Neuronal stem cell (in vitro differentiated cells): ENCODE data around the gene ZNF804A.

Experiments
- DNase-seq: peaks from one replicate; pipeline ENCODE4 v3.0.0-alpha.2; 2013; ENCODE audit warnings: low spot score
- H2AFZ ChIP-seq: one replicate; pipeline ENCODE4 v1.6.1; 2013; ENCODE audit warnings: mild to moderate bottlenecking, low read length, inconsistent platforms
- H2AK5ac ChIP-seq: 2 replicates; pipeline ENCODE4 v1.6.1; 2013; ENCODE audit warnings: low read depth, mild to moderate bottlenecking, inconsistent platforms, low read length, moderate library complexity, mixed read lengths
- H2BK120ac ChIP-seq: 2 replicates; pipeline ENCODE4 v1.6.1; 2013; ENCODE audit warnings: low read depth, mild to moderate bottlenecking, inconsistent platforms, low read length, moderate library complexity, mixed read lengths
- H2BK12ac ChIP-seq: one replicate; pipeline ENCODE4 v1.6.1; 2013; ENCODE audit warnings: low read length, inconsistent platforms
- H2BK15ac ChIP-seq: 2 replicates; pipeline ENCODE4 v1.6.1; 2013; ENCODE audit warnings: mild to moderate bottlenecking, low read length, inconsistent platforms, mixed read lengths
- H2BK5ac ChIP-seq: one replicate; pipeline ENCODE4 v1.6.1; 2013; ENCODE audit warnings: inconsistent platforms, mild to moderate bottlenecking, low read length, moderate library complexity
- H3K14ac ChIP-seq: one replicate; pipeline ENCODE4 v1.6.1; 2013; ENCODE audit warnings: low read length, inconsistent platforms
- H3K18ac ChIP-seq: 2 replicates; pipeline ENCODE4 v1.6.1; 2013; ENCODE audit warnings: low read length, inconsistent platforms
- H3K23ac ChIP-seq: 2 replicates; pipeline ENCODE4 v1.6.1; 2013; ENCODE audit warnings: low read depth, mild to moderate bottlenecking, mixed read lengths, low read length, inconsistent platforms; ENCODE audit not compliant: poor library complexity
- H3K27ac ChIP-seq: replicated peaks from 3 replicates; pipeline ENCODE4 v1.5.1; 2013; ENCODE audit warnings: low read length, inconsistent platforms
- H3K27me3 ChIP-seq, 3 experiments: 2 replicates each; pipeline ENCODE4 v1.6.1; 2013; ENCODE audit warnings: low read length in 3 of 3, mild to moderate bottlenecking in 2 of 3, inconsistent platforms in 1 of 3, low read depth in 1 of 3, mixed read lengths in 1 of 3, moderate library complexity in 1 of 3; ENCODE audit not compliant: control insufficient read depth in 3 of 3, insufficient read depth in 3 of 3
- H3K36me3 ChIP-seq, 2 donors: replicated peaks in 1 of 2; 2 replicates each; pipeline ENCODE4 v1.6.1; 2013; ENCODE audit warnings: low read length in 2 of 2; ENCODE audit not compliant: control insufficient read depth in 2 of 2, insufficient read depth in 2 of 2
- H3K4ac ChIP-seq: 2 replicates; pipeline ENCODE4 v1.6.1; 2013; ENCODE audit warnings: inconsistent platforms, mild to moderate bottlenecking, low read length, moderate library complexity
- H3K4me1 ChIP-seq, 2 donors: 1 replicate in 1 of 2; 2 replicates in 1 of 2; pipeline ENCODE4 v1.6.1; 2013; ENCODE audit warnings: low read length in 2 of 2, low read depth in 1 of 2; ENCODE audit not compliant: control insufficient read depth in 2 of 2, insufficient read depth in 1 of 2
- H3K4me2 ChIP-seq: one replicate; pipeline ENCODE4 v1.6.1; 2013; ENCODE audit warnings: mild to moderate bottlenecking, low read length, inconsistent platforms; ENCODE audit not compliant: insufficient read depth, poor library complexity, severe bottlenecking
- H3K4me3 ChIP-seq, 2 donors: 2 replicates each; pipeline ENCODE4 v1.5.1; 2013; ENCODE audit warnings: low read length in 2 of 2, mild to moderate bottlenecking in 2 of 2, inconsistent platforms in 1 of 2, moderate library complexity in 1 of 2
- H3K79me1 ChIP-seq: one replicate; pipeline ENCODE4 v1.6.1; 2013; ENCODE audit warnings: low read depth, mild to moderate bottlenecking, inconsistent platforms, low read length, moderate library complexity
- H3K9ac ChIP-seq: one replicate; pipeline ENCODE4 v1.6.1; 2013; ENCODE audit warnings: mild to moderate bottlenecking, low read depth, low read length, inconsistent platforms; ENCODE audit not compliant: poor library complexity
- H3K9me3 ChIP-seq, 2 donors: replicated peaks in 1 of 2; 2 replicates each; pipeline versions ENCODE3 to v1.6.1; 2013; ENCODE audit warnings: low read length in 2 of 2, mild to moderate bottlenecking in 2 of 2, inconsistent platforms in 1 of 2, low read depth in 1 of 2, mixed read lengths in 1 of 2, moderate library complexity in 1 of 2; ENCODE audit not compliant: control insufficient read depth in 2 of 2, insufficient read depth in 1 of 2
- H4K8ac ChIP-seq: one replicate; pipeline ENCODE4 v1.6.1; 2013; ENCODE audit warnings: low read depth, mild to moderate bottlenecking, inconsistent platforms, low read length, moderate library complexity
- H4K91ac ChIP-seq: one replicate; pipeline ENCODE4 v1.6.1; 2013; ENCODE audit warnings: low read length, low read depth, mild to moderate bottlenecking, inconsistent platforms; ENCODE audit not compliant: poor library complexity
- WGBS, 2 donors: extraction: QIAGEN DNeasy Blood & Tissue Kit; methylation state at CpG; one replicate each; pipeline ENCODE4 v1.1.7; 2013; ENCODE audit warnings: missing lambda C conversion rate in 2 of 2, mixed read lengths in 1 of 2; ENCODE audit not compliant: insufficient read length in 2 of 2, insufficient replicate concordance in 1 of 2; ENCODE audit errors: extremely low coverage in 2 of 2; 5-methylcytosine and 5-hydroxymethylcytosine counted together

Gene ZNF804A

DNA sequence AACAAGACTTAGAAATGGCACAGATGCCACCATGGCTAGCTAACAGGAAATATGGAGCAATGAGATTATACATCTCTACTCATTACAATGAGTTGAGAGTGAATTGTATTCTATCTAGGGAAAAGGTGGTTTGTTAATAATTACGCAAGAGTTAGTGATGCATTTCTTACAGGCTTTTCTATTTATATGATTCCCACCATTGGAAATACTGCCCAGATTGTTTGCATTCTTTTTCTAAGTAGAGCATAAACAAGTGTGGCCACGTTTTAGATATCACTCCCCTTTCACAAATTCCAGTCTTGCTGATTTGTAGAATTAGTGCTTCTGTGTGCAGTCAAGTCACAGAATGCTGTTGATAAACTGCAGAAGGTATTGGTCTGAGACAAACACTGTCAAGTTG lies 56.6 kb downstream of the ZNF804A start:
- Histone ChIP-seq H3K4me3 (no peak overlapping the region), H4K8ac (no peak overlapping the region), H3K4ac (no peak overlapping the region), H3K9ac (no peak overlapping the region), H3K4me1 (no peaks in the 10 kb centered on the region), H4K91ac (no peak overlapping the region), H2AFZ (no peak overlapping the region), H2BK5ac (no peak overlapping the region), H2BK15ac (no peak overlapping the region), H3K18ac (no peak overlapping the region), H3K27ac (no peak overlapping the region), H3K4me2 (no peak overlapping the region), H2BK12ac (no peak overlapping the region), H2AK5ac (no peak overlapping the region), H3K9me3 (no peaks in the 10 kb centered on the region), H3K79me1 (no peaks in the 10 kb centered on the region), H3K27me3 (no peaks in the 10 kb centered on the region), H3K36me3 (no peaks in the 10 kb centered on the region), H3K14ac (no peak overlapping the region), H2BK120ac (no peak overlapping the region), H3K23ac (no peak overlapping the region)
- no CpG with 5 or more reads among the region's 2 CpGs for WGBS, 2 donors
- DNase-seq = no peak

DNA sequence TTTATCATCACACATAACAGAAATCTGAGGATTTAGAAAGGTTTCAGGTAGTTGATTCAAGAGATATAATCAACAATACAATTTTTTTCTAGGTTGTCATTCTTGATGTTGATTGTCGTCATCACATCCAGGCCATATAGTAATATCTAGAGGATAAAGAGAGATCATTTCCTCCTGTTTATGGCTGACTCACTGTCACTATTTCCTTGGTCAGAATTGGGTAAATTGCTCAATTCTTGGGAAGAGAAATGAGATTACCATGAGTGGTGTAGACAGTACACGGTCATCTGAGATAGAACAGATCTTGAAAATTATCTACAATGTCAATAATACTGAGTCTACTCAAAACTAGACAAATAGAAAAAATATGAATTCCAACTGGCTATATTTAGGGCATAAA lies 78.8 kb downstream of the ZNF804A start:
- no peak overlapping the region for H3K4me3 ChIP-seq
- H3K9me3 ChIP-seq = peaks cover 2 to 3% of the 10 kb centered on the region in 2 donors
- no peaks in the 10 kb centered on the region for H3K4me1 ChIP-seq
- H4K8ac ChIP-seq = no peak overlapping the region
- H2BK5ac ChIP-seq = no peak overlapping the region
- H3K27ac ChIP-seq = no peak overlapping the region
- H2BK15ac ChIP-seq = no peak overlapping the region
- H3K4ac ChIP-seq = no peak overlapping the region
- no peak overlapping the region for H2AK5ac ChIP-seq
- H4K91ac ChIP-seq = no peak overlapping the region
- H3K23ac ChIP-seq = no peak overlapping the region
- no peak overlapping the region for H3K14ac ChIP-seq
- no peak overlapping the region for H3K4me2 ChIP-seq
- H3K36me3 ChIP-seq = no peaks in the 10 kb centered on the region
- H3K9ac ChIP-seq = no peak overlapping the region
- no peak overlapping the region for H2AFZ ChIP-seq
- no peak for DNase-seq
- H3K18ac ChIP-seq = no peak overlapping the region
- no peak overlapping the region for H2BK12ac ChIP-seq
- WGBS, 2 donors = no CpG with 5 or more reads among the region's 2 CpGs
- H3K79me1 ChIP-seq = no peaks in the 10 kb centered on the region
- no peaks in the 10 kb centered on the region for H3K27me3 ChIP-seq
- no peak overlapping the region for H2BK120ac ChIP-seq

DNA sequence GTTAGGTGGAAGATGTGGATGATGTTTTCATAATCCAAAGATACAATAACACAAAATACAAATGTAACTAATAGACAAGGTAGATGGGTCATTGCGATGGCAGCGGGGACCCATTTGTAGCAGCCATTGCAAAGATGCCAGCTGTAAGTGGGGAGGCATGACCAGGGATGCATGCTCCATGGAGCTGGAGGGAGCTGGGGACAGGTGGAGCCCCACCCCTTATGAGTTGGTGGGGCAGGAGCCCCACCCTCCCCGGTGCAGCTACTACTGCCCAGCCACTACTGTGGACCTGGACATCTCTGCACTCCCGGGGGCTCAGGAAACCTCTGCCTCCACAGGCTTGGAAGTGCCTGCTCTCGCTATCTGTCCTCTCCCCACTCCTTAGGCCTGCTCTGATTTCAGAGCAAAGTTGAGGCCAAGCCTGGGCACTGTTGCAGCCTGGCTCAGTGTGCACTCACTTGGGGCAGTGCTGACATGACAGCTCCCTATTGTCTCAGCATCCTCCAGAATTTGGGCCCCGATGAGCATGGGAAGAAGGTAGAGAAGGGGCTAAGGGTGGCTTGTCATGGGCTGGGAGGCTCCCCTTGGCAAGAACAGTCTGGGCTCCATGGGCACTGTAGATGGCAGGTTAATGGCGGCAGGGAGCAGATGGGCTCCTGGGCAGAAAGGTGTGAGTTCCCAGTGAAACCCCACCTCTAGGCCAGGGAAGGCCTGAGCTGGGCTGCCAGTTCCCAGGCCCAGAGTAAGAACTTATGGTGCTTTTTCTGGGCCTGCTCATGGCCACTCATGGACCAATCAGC lies 81.1 kb downstream of the ZNF804A start:
- Histone ChIP-seq H3K79me1 (no peaks in the 10 kb centered on the region), H3K18ac (no peak overlapping the region), H3K9ac (no peak overlapping the region), H3K4ac (no peak overlapping the region), H3K4me2 (no peak overlapping the region), H2BK15ac (no peak overlapping the region), H4K91ac (no peak overlapping the region), H3K9me3 (peaks cover 2 to 3% of the 10 kb centered on the region in 2 donors), H3K27me3 (no peaks in the 10 kb centered on the region), H3K14ac (peak overlapping the region; percentile 38), H3K4me1 (no peaks in the 10 kb centered on the region), H2BK5ac (peak overlapping the region; percentile 24), H3K36me3 (no peaks in the 10 kb centered on the region), H3K27ac (no peak overlapping the region), H2AK5ac (no peak overlapping the region), H2AFZ (no peak overlapping the region), H2BK12ac (no peak overlapping the region), H3K23ac (no peak overlapping the region), H2BK120ac (no peak overlapping the region), H4K8ac (peak overlapping the region; percentile 65), H3K4me3 (no peak overlapping the region)
- DNase-seq = no peak
- WGBS, 2 donors = no CpG with 5 or more reads among the region's 7 CpGs

DNA sequence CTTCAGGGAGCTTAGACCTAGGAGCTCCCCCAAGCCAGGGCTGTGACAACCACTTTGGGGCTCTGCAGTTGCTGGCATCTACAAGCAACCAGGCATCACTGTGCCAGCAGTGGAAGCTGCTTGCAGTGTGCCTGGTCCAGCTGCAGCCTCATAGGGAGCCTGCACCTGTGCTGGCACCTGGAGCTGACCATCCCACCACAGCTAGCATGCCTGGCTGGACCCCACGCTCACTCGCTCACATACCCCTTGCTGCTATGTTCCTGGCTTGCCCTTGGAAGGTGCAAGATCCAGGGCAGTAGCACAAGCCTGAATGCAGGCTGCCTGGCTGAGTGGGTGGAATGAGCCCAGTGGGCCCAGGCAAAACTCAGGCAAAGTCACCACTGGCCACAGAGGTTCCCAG lies 82.5 kb downstream of the ZNF804A start:
- no peak overlapping the region for H2AFZ ChIP-seq
- no peak overlapping the region for H3K4me2 ChIP-seq
- no peak overlapping the region for H4K8ac ChIP-seq
- H3K18ac ChIP-seq = no peak overlapping the region
- no peak overlapping the region for H2BK15ac ChIP-seq
- H3K9me3 ChIP-seq = peaks cover 2 to 3% of the 10 kb centered on the region in 2 donors
- H3K23ac ChIP-seq = no peak overlapping the region
- H2BK12ac ChIP-seq = no peak overlapping the region
- no peak overlapping the region for H2BK120ac ChIP-seq
- H3K36me3 ChIP-seq = no peaks in the 10 kb centered on the region
- no peaks in the 10 kb centered on the region for H3K79me1 ChIP-seq
- no peak overlapping the region for H3K27ac ChIP-seq
- H3K14ac ChIP-seq = peak overlapping the region; percentile 14
- H3K27me3 ChIP-seq = no peaks in the 10 kb centered on the region
- no peak overlapping the region for H4K91ac ChIP-seq
- H3K4ac ChIP-seq = peak overlapping the region; percentile 58
- no peak overlapping the region for H3K9ac ChIP-seq
- no peak overlapping the region for H2AK5ac ChIP-seq
- DNase-seq = no peak
- no CpG with 5 or more reads among the region's 2 CpGs for WGBS, 2 donors
- no peak overlapping the region for H2BK5ac ChIP-seq
- H3K4me1 ChIP-seq = no peaks in the 10 kb centered on the region
- H3K4me3 ChIP-seq = no peak overlapping the region
